MM.1S (cell line): ENCODE results near the gene EMILIN3.

Source experiments
- DNase-seq: peaks from one replicate; pipeline ENCODE4 v3.0.0-alpha.2; 2015
- H2AFZ ChIP-seq: fragments of 300-600 bp; sonication (generic); 2 replicates; pipeline ENCODE4 v1.6.0; 2016; ENCODE audit warnings: antibody characterized with exemption, low read length
- H3F3A ChIP-seq: fragments of 300-600 bp; sonication (generic); 2 replicates; pipeline ENCODE4 v1.6.1; 2016; ENCODE audit warnings: mild to moderate bottlenecking, antibody characterized with exemption, low read length, moderate library complexity, mixed read lengths; ENCODE audit not compliant: insufficient read depth
- H3K27ac ChIP-seq: fragments of 300-600 bp; sonication (generic); 2 replicates; pipeline ENCODE4 v1.5.1; 2016; ENCODE audit warnings: mild to moderate bottlenecking, low read length
- H3K27me3 ChIP-seq: fragments of 300-600 bp; sonication (generic); replicated peaks from 2 replicates; pipeline ENCODE4 v1.6.0; 2016; ENCODE audit warnings: low read length; ENCODE audit not compliant: insufficient read depth
- H3K36me3 ChIP-seq: fragments of 300-600 bp; sonication (generic); replicated peaks from 2 replicates; pipeline ENCODE4 v1.6.1; 2016; ENCODE audit warnings: mild to moderate bottlenecking, low read length, mixed read lengths; ENCODE audit not compliant: insufficient read depth
- H3K4me1 ChIP-seq: fragments of 300-600 bp; sonication (generic); 2 replicates; pipeline ENCODE4 v1.6.1; 2016; ENCODE audit warnings: low read length, mixed read lengths
- H3K4me2 ChIP-seq: fragments of 300-600 bp; sonication (generic); 2 replicates; pipeline ENCODE4 v1.6.0; 2016; ENCODE audit warnings: low read depth, low read length
- H3K4me3 ChIP-seq: fragments of 300-600 bp; sonication (generic); 2 replicates; pipeline ENCODE4 v1.5.1; 2016; ENCODE audit warnings: low read length, mixed read lengths
- H3K79me2 ChIP-seq: fragments of 300-600 bp; sonication (generic); 2 replicates; pipeline ENCODE4 v1.6.1; 2016; ENCODE audit warnings: mixed run types, low read length, mixed read lengths
- H3K9ac ChIP-seq: fragments of 300-600 bp; sonication (generic); 2 replicates; pipeline ENCODE4 v1.6.1; 2016; ENCODE audit warnings: low read length, mixed read lengths
- H3K9me2 ChIP-seq: fragments of 300-600 bp; sonication (generic); replicated peaks from 2 replicates; pipeline ENCODE4 v1.6.1; 2016; ENCODE audit warnings: mild to moderate bottlenecking, low read length, mixed read lengths; ENCODE audit not compliant: insufficient read depth
- H3K9me3 ChIP-seq: fragments of 300-600 bp; sonication (generic); replicated peaks from 2 replicates; pipeline ENCODE4 v1.6.1; 2016; ENCODE audit warnings: mild to moderate bottlenecking, low read length, mixed read lengths; ENCODE audit not compliant: insufficient read depth
- H4K20me1 ChIP-seq: fragments of 300-600 bp; sonication (generic); 2 replicates; pipeline ENCODE4 v1.6.1; 2016; ENCODE audit warnings: mild to moderate bottlenecking, low read length, moderate library complexity, mixed read lengths; ENCODE audit not compliant: insufficient read depth
- EZH2 ChIP-seq: fragments of 300-600 bp; sonication (generic); optimal IDR thresholded peaks from 2 replicates; pipeline ENCODE3; 2017; ENCODE audit warnings: low read depth, mild to moderate bottlenecking, antibody characterized with exemption, low read length, mixed read lengths
- EZH2phosphoT487 ChIP-seq: fragments of 300-600 bp; sonication (generic); IDR thresholded peaks from 2 replicates; pipeline ENCODE4 v1.6.1; 2018; ENCODE audit warnings: antibody characterized with exemption, low read length
- TF ChIP-seq, protein P1 (sequence below): fragments of 300-600 bp; sonication (generic); IDR thresholded peaks from 2 replicates; pipeline ENCODE4 v1.5.1; 2016; ENCODE audit warnings: antibody characterized with exemption, low read length, mixed read lengths

EMILIN3 gene

DNA sequence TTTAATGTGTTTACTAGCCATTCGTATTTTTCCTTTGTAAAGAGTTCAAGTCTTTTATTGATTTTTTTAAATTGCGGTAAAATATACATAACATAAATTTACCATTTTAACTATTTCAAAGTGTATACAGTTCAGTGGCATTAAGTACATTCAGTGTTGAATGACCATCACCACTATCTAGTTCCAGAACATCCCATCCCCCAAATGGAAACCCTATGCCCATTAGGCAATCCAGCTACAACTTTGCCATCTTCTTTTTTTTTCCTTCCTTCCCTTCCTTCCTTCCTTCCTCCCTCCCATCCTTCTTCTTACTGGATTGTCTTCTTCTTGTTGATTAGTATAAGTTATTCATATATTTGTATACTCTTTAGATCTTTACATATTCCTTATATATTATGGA, 17.4 kb downstream of the EMILIN3 start:
- no peak overlapping the region for H3K4me2 ChIP-seq
- H3K4me3 ChIP-seq: no peak overlapping the region
- TF ChIP-seq, protein P1, sequence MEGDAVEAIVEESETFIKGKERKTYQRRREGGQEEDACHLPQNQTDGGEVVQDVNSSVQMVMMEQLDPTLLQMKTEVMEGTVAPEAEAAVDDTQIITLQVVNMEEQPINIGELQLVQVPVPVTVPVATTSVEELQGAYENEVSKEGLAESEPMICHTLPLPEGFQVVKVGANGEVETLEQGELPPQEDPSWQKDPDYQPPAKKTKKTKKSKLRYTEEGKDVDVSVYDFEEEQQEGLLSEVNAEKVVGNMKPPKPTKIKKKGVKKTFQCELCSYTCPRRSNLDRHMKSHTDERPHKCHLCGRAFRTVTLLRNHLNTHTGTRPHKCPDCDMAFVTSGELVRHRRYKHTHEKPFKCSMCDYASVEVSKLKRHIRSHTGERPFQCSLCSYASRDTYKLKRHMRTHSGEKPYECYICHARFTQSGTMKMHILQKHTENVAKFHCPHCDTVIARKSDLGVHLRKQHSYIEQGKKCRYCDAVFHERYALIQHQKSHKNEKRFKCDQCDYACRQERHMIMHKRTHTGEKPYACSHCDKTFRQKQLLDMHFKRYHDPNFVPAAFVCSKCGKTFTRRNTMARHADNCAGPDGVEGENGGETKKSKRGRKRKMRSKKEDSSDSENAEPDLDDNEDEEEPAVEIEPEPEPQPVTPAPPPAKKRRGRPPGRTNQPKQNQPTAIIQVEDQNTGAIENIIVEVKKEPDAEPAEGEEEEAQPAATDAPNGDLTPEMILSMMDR: no peak
- TF ChIP-seq EZH2phosphoT487 (no peak), EZH2 (no peak)
- H2AFZ ChIP-seq: no peak overlapping the region
- H4K20me1 ChIP-seq: no peaks in the 10 kb centered on the region
- DNase-seq: no peak
- no peaks in the 10 kb centered on the region for H3F3A ChIP-seq
- no peaks in the 10 kb centered on the region for H3K9me3 ChIP-seq
- no peaks in the 10 kb centered on the region for H3K79me2 ChIP-seq
- no peaks in the 10 kb centered on the region for H3K9me2 ChIP-seq
- H3K4me1 ChIP-seq: peaks cover 6% of the 10 kb centered on the region
- no peaks in the 10 kb centered on the region for H3K27me3 ChIP-seq
- no peak overlapping the region for H3K9ac ChIP-seq
- no peaks in the 10 kb centered on the region for H3K36me3 ChIP-seq
- H3K27ac ChIP-seq: no peak overlapping the region

DNA sequence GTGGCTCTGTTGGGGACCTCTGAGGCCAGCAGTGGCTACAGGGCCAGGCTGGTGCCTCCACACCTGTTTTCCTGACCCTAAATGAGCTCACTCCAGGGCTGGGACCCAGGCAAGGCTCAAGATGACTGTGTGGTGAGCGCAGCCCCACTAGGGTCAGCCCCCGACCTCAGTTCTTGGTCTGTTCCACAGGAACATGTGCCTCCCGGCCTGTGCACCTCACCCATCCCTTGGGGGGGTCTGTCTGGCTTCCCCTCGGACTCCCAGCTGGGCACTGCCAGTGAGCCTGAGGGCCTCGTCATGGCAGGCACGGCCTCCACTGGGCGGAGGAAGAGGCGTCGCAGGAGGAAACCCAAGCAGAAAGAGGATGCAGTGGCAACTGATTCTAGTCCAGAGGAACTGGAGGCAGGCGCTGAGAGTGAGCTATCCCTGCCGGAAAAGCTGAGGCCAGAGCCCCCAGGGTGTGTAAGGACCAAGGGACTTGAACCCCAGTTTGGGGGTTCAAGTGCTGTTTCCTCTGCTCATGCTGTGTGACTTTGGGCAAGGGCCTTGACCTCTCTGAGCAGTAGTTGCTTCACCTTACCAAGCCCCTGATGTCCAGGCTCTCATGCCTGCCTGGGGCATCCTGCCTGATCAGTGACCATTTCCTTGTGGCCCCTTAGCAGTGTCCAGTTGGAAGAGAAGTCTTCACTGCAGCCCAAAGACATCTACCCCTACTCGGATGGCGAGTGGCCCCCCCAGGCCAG, 18.0 kb downstream of the EMILIN3 start:
- DNase-seq: no peak
- Histone ChIP-seq H3F3A (no peaks in the 10 kb centered on the region), H3K27me3 (no peaks in the 10 kb centered on the region), H3K9me2 (no peaks in the 10 kb centered on the region), H3K79me2 (no peaks in the 10 kb centered on the region), H3K4me3 (no peak overlapping the region), H3K36me3 (no peaks in the 10 kb centered on the region), H3K27ac (no peak overlapping the region), H3K9me3 (no peaks in the 10 kb centered on the region), H4K20me1 (no peaks in the 10 kb centered on the region), H2AFZ (no peak overlapping the region), H3K9ac (no peak overlapping the region), H3K4me1 (peaks cover 12% of the 10 kb centered on the region), H3K4me2 (no peak overlapping the region)
- no peak for TF ChIP-seq EZH2
- TF ChIP-seq, protein P1: no peak

DNA sequence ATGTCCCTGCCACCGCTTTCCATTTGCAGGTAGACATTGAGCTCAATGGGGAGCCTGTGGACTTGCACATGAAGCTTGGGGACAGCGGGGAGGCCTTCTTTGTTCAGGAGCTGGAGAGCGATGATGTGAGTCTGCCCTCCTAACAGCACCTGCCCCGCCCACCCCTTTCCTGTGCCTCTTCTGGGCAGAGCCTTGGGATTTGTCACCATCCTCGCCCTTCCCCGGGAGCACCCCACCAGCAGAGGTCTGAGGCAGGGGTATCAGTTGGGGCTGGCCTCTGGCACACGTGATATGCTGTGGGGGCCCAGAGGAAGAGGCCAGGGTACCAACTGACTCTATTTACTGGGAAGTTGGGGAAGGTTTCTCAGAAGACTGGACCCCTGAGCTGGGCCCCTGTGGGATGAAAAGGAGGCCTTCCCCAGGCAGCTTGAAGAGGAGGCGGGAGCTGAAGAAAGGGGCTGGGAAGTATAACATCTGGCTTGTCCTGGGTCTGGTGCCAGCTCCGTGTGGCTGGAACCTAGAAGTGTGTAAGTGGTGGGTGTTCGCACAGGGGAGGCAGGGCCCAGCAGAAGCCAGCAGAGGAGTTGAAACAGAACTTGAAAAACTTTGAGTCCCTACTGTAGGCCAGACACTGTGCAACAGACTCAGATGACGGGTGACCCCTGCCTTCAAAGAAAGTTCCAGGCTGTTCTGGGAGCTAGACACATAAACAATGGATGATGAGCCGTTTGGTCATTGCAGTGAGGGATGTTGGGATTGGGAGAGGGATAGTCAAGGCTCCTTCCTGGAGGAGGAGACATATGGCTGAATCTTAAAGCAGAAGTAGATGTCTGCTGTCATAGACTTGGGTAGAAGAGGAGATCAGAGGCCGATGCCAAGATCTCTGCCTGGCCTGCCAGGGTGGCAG, 18.8 kb downstream of the EMILIN3 start:
- Histone ChIP-seq H3K9ac (no peak overlapping the region), H3K9me2 (no peaks in the 10 kb centered on the region), H3K4me3 (no peak overlapping the region), H3K9me3 (no peaks in the 10 kb centered on the region), H3K79me2 (no peaks in the 10 kb centered on the region), H3F3A (no peaks in the 10 kb centered on the region), H3K36me3 (no peaks in the 10 kb centered on the region), H3K4me1 (peaks cover 19% of the 10 kb centered on the region), H4K20me1 (no peaks in the 10 kb centered on the region), H3K4me2 (no peak overlapping the region), H3K27me3 (no peaks in the 10 kb centered on the region), H3K27ac (no peak overlapping the region), H2AFZ (no peak overlapping the region)
- TF ChIP-seq, protein P1: no peak
- no peak for TF ChIP-seq EZH2phosphoT487
- TF ChIP-seq EZH2: no peak
- no peak for DNase-seq
